H1 (cell line): ENCODE results near the gene ZC3HAV1. TPM values are rescaled to one million over a fixed set of nuclear protein-coding genes. Genes with fewer than 3 reads are reported as not detected.

Experiments used
- CTCF ChIA-PET: fragments of 300-600 bp; sonication (Branson Sonifier 250); formaldehyde crosslinking; loops from one replicate; lab custom pipeline; 2021; ENCODE audit not compliant: partially characterized antibody; lab: Charles Lee
- POLR2A ChIA-PET: fragments of 300-600 bp; sonication (Branson Sonifier 250); formaldehyde crosslinking; loops from one replicate; lab custom pipeline; 2021; ENCODE audit warnings: inconsistent platforms; ENCODE audit not compliant: partially characterized antibody; lab: Charles Lee
- DNase-seq, 2 experiments: peaks; one replicate each; pipeline versions ENCODE4 v3.0.0 to v3.0.0-alpha.2; 2010 to 2022; ENCODE audit warnings: low spot score in 2 of 2, low read depth in 1 of 2, mixed read lengths in 1 of 2
- FAIRE-seq: peaks from 2 replicates; lab custom pipeline; 2011; peaks lifted over from hg19 to GRCh38; lab: Jason Lieb, UNC
- H2AFZ ChIP-seq: 2 replicates; pipeline ENCODE4 v1.8.1; 2012; ENCODE audit warnings: low read length, inconsistent platforms
- H2AK5ac ChIP-seq: 2 replicates; pipeline ENCODE4 v1.6.1; 2013; ENCODE audit warnings: low read depth, low read length
- H2BK120ac ChIP-seq: replicated peaks from 2 replicates; pipeline ENCODE3; 2013; ENCODE audit warnings: low read depth, low read length, inconsistent platforms
- H2BK12ac ChIP-seq: 2 replicates; pipeline ENCODE4 v1.6.1; 2013; ENCODE audit warnings: low read depth, low read length
- H2BK15ac ChIP-seq: 2 replicates; pipeline ENCODE4 v1.6.1; 2013; ENCODE audit warnings: low read length
- H2BK20ac ChIP-seq: 2 replicates; pipeline ENCODE4 v1.6.1; 2013; ENCODE audit warnings: low read length
- H2BK5ac ChIP-seq: 2 replicates; pipeline ENCODE4 v1.6.1; 2013; ENCODE audit warnings: low read depth, low read length
- H3K14ac ChIP-seq: 2 replicates; pipeline ENCODE4 v1.6.1; 2013; ENCODE audit warnings: inconsistent platforms; ENCODE audit not compliant: insufficient read length
- H3K18ac ChIP-seq: 2 replicates; pipeline ENCODE4 v1.6.1; 2013; ENCODE audit warnings: low read length; ENCODE audit errors: extremely low read depth
- H3K23ac ChIP-seq: 2 replicates; pipeline ENCODE4 v1.6.1; 2013; ENCODE audit warnings: inconsistent platforms; ENCODE audit not compliant: insufficient read length
- H3K23me2 ChIP-seq: 2 replicates; pipeline ENCODE4 v1.6.1; 2013; ENCODE audit warnings: low read depth, low read length
- H3K27ac ChIP-seq: 2 replicates; pipeline ENCODE4 v1.6.1; 2011; ENCODE audit warnings: low read depth, low read length, inconsistent platforms
- H3K27me3 ChIP-seq, 4 experiments: replicated peaks in 1 of 4; 1 replicate in 1 of 4; 2 replicates in 3 of 4; pipeline versions ENCODE4 v1.6.1 to v1.8.1; 2011 to 2013; ENCODE audit warnings: low read length in 3 of 4, mild to moderate bottlenecking in 3 of 4, inconsistent platforms in 2 of 4, mixed read lengths in 2 of 4, moderate library complexity in 1 of 4; ENCODE audit not compliant: control insufficient read depth in 3 of 4, insufficient read depth in 3 of 4; ENCODE audit errors: extremely low read depth in 1 of 4
- H3K36me3 ChIP-seq, 4 experiments: 2 replicates each; pipeline versions ENCODE4 v1.6.1 to v1.8.1; 2011 to 2013; ENCODE audit warnings: mild to moderate bottlenecking in 4 of 4, low read length in 3 of 4, moderate library complexity in 2 of 4, control low read depth in 1 of 4, inconsistent platforms in 1 of 4; ENCODE audit not compliant: insufficient read depth in 4 of 4, control insufficient read depth in 2 of 4
- H3K4ac ChIP-seq: replicated peaks from 2 replicates; pipeline ENCODE3; 2013; ENCODE audit warnings: low read length, low read depth, mixed read lengths, inconsistent platforms; ENCODE audit not compliant: insufficient read length
- H3K4me1 ChIP-seq, 4 experiments: replicated peaks in 1 of 4; 1 replicate in 1 of 4; 2 replicates in 3 of 4; pipeline versions ENCODE4 v1.6.1 to v1.8.1; 2011 to 2013; ENCODE audit warnings: low read length in 3 of 4, inconsistent platforms in 2 of 4, mixed read lengths in 1 of 4; ENCODE audit not compliant: insufficient read depth in 4 of 4, control insufficient read depth in 3 of 4
- H3K4me2 ChIP-seq, 2 experiments: 2 replicates each; pipeline versions ENCODE4 v1.6.1 to v1.8.1; 2011 to 2013; ENCODE audit warnings: low read depth in 2 of 2, low read length in 2 of 2, control low read depth in 1 of 2, inconsistent platforms in 1 of 2, mild to moderate bottlenecking in 1 of 2; ENCODE audit not compliant: insufficient read depth in 1 of 2
- H3K4me3 ChIP-seq, 4 experiments: fragments of 200-600, 300-600 bp in 1 of 4; sonication (generic), shearing (Covaris generic), sonication (Bioruptor Twin) in 1 of 4; 2 replicates each; pipeline versions ENCODE4 v1.5.1 to v1.8.1; 2011 to 2016; ENCODE audit warnings: low read length in 4 of 4, low read depth in 3 of 4, control low read depth in 2 of 4, inconsistent platforms in 2 of 4, mild to moderate bottlenecking in 2 of 4, mixed read lengths in 1 of 4, moderate library complexity in 1 of 4; ENCODE audit not compliant: insufficient read depth in 2 of 4; ENCODE audit errors: extremely low read depth in 1 of 4
- H3K56ac ChIP-seq: replicated peaks from 2 replicates; pipeline ENCODE3; 2013; ENCODE audit warnings: low read depth, mild to moderate bottlenecking, mixed read lengths, low read length, inconsistent platforms; ENCODE audit not compliant: insufficient read length
- H3K79me1 ChIP-seq: 2 replicates; pipeline ENCODE4 v1.6.1; 2013; ENCODE audit warnings: low read depth, low read length, control low read depth
- H3K79me2 ChIP-seq, 2 experiments: 2 replicates each; pipeline versions ENCODE4 v1.6.1 to v1.8.1; 2012 to 2013; ENCODE audit warnings: low read length in 2 of 2, mild to moderate bottlenecking in 2 of 2, inconsistent platforms in 1 of 2; ENCODE audit not compliant: insufficient read depth in 2 of 2, control insufficient read depth in 1 of 2
- H3K9ac ChIP-seq, 4 experiments: replicated peaks in 1 of 4; 1 replicate in 1 of 4; 2 replicates in 3 of 4; pipeline versions ENCODE4 v1.6.1 to v1.8.1; 2011 to 2013; ENCODE audit warnings: low read depth in 3 of 4, low read length in 3 of 4, control low read depth in 2 of 4, mild to moderate bottlenecking in 2 of 4, moderate library complexity in 2 of 4, inconsistent platforms in 1 of 4; ENCODE audit errors: extremely low read depth in 1 of 4
- H3K9me3 ChIP-seq, 2 experiments: 2 replicates each; pipeline versions ENCODE4 v1.6.1 to v1.8.1; 2012 to 2013; ENCODE audit warnings: mild to moderate bottlenecking in 2 of 2, moderate library complexity in 2 of 2, control low read depth in 1 of 2, inconsistent platforms in 1 of 2, low read depth in 1 of 2, low read length in 1 of 2, mixed read lengths in 1 of 2; ENCODE audit not compliant: insufficient read depth in 2 of 2
- H4K20me1 ChIP-seq, 2 experiments: replicated peaks in 1 of 2; 2 replicates each; pipeline versions ENCODE3 to v1.8.1; 2011 to 2013; ENCODE audit warnings: inconsistent platforms in 2 of 2, low read length in 2 of 2, mild to moderate bottlenecking in 1 of 2; ENCODE audit not compliant: insufficient read depth in 2 of 2, control insufficient read depth in 1 of 2
- H4K5ac ChIP-seq: 2 replicates; pipeline ENCODE4 v1.6.1; 2013; ENCODE audit warnings: low read length, low read depth, mixed read lengths, inconsistent platforms; ENCODE audit not compliant: insufficient read length
- H4K8ac ChIP-seq: 2 replicates; pipeline ENCODE4 v1.8.0; 2013; ENCODE audit warnings: mild to moderate bottlenecking, moderate library complexity, low read length, inconsistent platforms; ENCODE audit not compliant: insufficient read depth; ENCODE audit errors: extremely low read depth
- H4K91ac ChIP-seq: replicated peaks from 2 replicates; pipeline ENCODE3; 2013; ENCODE audit warnings: low read length, mixed read lengths, inconsistent platforms; ENCODE audit not compliant: insufficient read length
- CHD1 ChIP-seq: IDR thresholded peaks from 2 replicates; pipeline ENCODE4 v1.6.1; 2012; ENCODE audit warnings: low read depth, low read length, improper control_type of control experiment
- KDM1A ChIP-seq: fragments of 200-600, 300-600 bp; sonication (generic); IDR thresholded peaks from 2 replicates; pipeline ENCODE4 v1.7.1; 2016; ENCODE audit warnings: mild to moderate bottlenecking, low read length, borderline replicate concordance
- RAD21 ChIP-seq, 2 experiments: IDR thresholded peaks in 1 of 2; conservative IDR thresholded peaks in 1 of 2; 2 replicates each; pipeline ENCODE4 v1.6.1; 2011; ENCODE audit warnings: low read depth in 2 of 2, low read length in 2 of 2, improper control_type of control experiment in 1 of 2, inconsistent platforms in 1 of 2, mild to moderate bottlenecking in 1 of 2, moderate library complexity in 1 of 2
- TAF1 ChIP-seq: IDR thresholded peaks from 2 replicates; pipeline ENCODE4 v1.6.1; 2011; ENCODE audit warnings: mild to moderate bottlenecking, low read depth, low read length
- TBP ChIP-seq: IDR thresholded peaks from 2 replicates; pipeline ENCODE4 v1.6.1; 2011; ENCODE audit warnings: low read depth, low read length, improper control_type of control experiment
- WGBS, 2 experiments: shearing (Covaris generic) in 1 of 2; methylation state at CpG; one replicate each; pipeline versions ENCODE4 v1.1.6 to v1.1.7; 2013 to 2015; ENCODE audit warnings: low lambda C conversion rate in 2 of 2, mixed read lengths in 2 of 2, inconsistent platforms in 1 of 2, low coverage in 1 of 2, missing lambda C conversion rate in 1 of 2; ENCODE audit not compliant: insufficient replicate concordance in 2 of 2, insufficient coverage in 1 of 2, insufficient read length in 1 of 2; ENCODE audit errors: extremely low coverage in 1 of 2, missing lambda C conversion rate in 1 of 2; 5-methylcytosine and 5-hydroxymethylcytosine counted together
- polyA plus RNA-seq, 7 experiments: library from polyadenylated mRNA; depleted of rRNA in 3 of 7; stranded (reverse) in 5 of 7; unstranded in 2 of 7; fragments of >200 nt in 5 of 7; fragments of 200-250 nt in 2 of 7; gene quantifications; 1 replicate in 5 of 7; 2 replicates in 1 of 7; 4 replicates in 1 of 7; pipeline versions ENCODE4 v1.2.1 to v1.2.3, GENCODE V29; 2011 to 2013; ENCODE audit warnings: missing spikeins in 2 of 7, mixed read lengths in 2 of 7
- total RNA-seq: library from RNA; stranded (reverse); fragmentation: NEBNext Ultra II Directional; extraction: Animal tissue kit (Norgen Biotek cat#: 25700); gene quantifications from 2 replicates; pipeline ENCODE4 v1.2.1, GENCODE V29; 2021
- TF ChIP-seq, protein P1 (sequence below): IDR thresholded peaks from 2 replicates; pipeline ENCODE4 v1.6.1; 2011; ENCODE audit warnings: low read depth, mild to moderate bottlenecking, low read length; ENCODE audit not compliant: insufficient read depth

Gene ZC3HAV1
- total and polyA plus RNA-seq, 2 of the 8 experiments (the other 6 are each of a cell fraction or from before 2014, with no cell fraction given), result 22.5 to 43.4 TPM

- no peak overlapping the region for H3K4me3 ChIP-seq
- no peak for TF ChIP-seq TBP
- TF ChIP-seq, protein P1, sequence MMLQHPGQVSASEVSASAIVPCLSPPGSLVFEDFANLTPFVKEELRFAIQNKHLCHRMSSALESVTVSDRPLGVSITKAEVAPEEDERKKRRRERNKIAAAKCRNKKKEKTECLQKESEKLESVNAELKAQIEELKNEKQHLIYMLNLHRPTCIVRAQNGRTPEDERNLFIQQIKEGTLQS, result no peak
- TF ChIP-seq TAF1, result no peak
- TF ChIP-seq KDM1A, result no peak
- no peak for TF ChIP-seq RAD21 (IDR thresholded peaks at IDR 0.05 in 1 of 2, conservative IDR thresholded peaks at IDR 0.05 in 1 of 2; ENCODE audit: low read depth in 2 of 2, low read length in 2 of 2)
- no peak for TF ChIP-seq CHD1
- H4K8ac ChIP-seq, result no peak overlapping the region
- H4K91ac ChIP-seq, result no peak overlapping the region
- H3K4me1 ChIP-seq, result peaks cover 5 to 9% (median 7%) of the 10 kb centered on the region in 4 experiments; a peak in 5 of 7 replicates
- ChIA-PET CTCF (interaction anchor here (1.0 to 1.9 kb wide), 5 partner anchors 9 to 38 kb away, joined by 3 to 6 read pairs (median 4); no protein-coding TSS in a partner anchor), POLR2A (interaction anchor here (2.4 kb wide), 1 partner anchor 23 kb away, joined by 12 read pairs; no protein-coding TSS in a partner anchor)
- no peak overlapping the region for H2BK20ac ChIP-seq
- DNase-seq (no peak), FAIRE-seq (no peak)
- H3K79me2 ChIP-seq, result no peaks in the 10 kb centered on the region
- no peak overlapping the region for H3K14ac ChIP-seq
- H3K23me2 ChIP-seq, result peaks cover 10% of the 10 kb centered on the region; the same call in 1 of the 2 replicates
- H2BK15ac ChIP-seq, result no peak overlapping the region
- H4K20me1 ChIP-seq, result no peaks in the 10 kb centered on the region
- H3K23ac ChIP-seq, result no peak overlapping the region
- H3K27ac ChIP-seq, result no peak overlapping the region
- H2BK120ac ChIP-seq, result no peak overlapping the region
- H3K4me2 ChIP-seq, result no peak overlapping the region; a peak in 1 of 4 replicates
- WGBS, 2 experiments, result 90% methylated on average over 3 of the region's 3 CpGs; no CpG with 5 or more reads in 1 of the 2 experiments
- H2AFZ ChIP-seq, result no peak overlapping the region
- no peak overlapping the region for H2AK5ac ChIP-seq
- no peak overlapping the region for H2BK5ac ChIP-seq
- H3K9me3 ChIP-seq, result no peaks in the 10 kb centered on the region
- no peak overlapping the region for H3K9ac ChIP-seq
- no peak overlapping the region for H3K18ac ChIP-seq
- no peak overlapping the region for H3K56ac ChIP-seq
- peaks cover 0 to 2% (median 0%) of the 10 kb centered on the region in 4 experiments; a peak in 2 of 7 replicates for H3K27me3 ChIP-seq
- peaks cover 3% of the 10 kb centered on the region; the same call in 1 of the 2 replicates for H3K79me1 ChIP-seq
- no peak overlapping the region for H3K4ac ChIP-seq
- no peak overlapping the region for H4K5ac ChIP-seq
- peaks cover 0 to 4% (median 2%) of the 10 kb centered on the region in 4 experiments; a peak in 2 of 8 replicates for H3K36me3 ChIP-seq
- H2BK12ac ChIP-seq, result no peak overlapping the region
Measured at GRCh38 chr7:139036901-139037300, 72.6 kb downstream of the ZC3HAV1 start.
